ENCODE results near the gene MAN2A1.

GRCh38 chr5:109693535-109694400 is 4.0 kb downstream of the MAN2A1 start:
- TF ChIP-seq GTF2I (CRISPR knock-in tag; conservative IDR thresholded peaks at IDR 0.05) = no peak
- TF ChIP-seq STAT6 (CRISPR knock-in tag; conservative IDR thresholded peaks at IDR 0.05; ENCODE audit: low read depth) = no peak
- no peak for TF ChIP-seq ZNF512 (CRISPR knock-in tag; IDR thresholded peaks at IDR 0.05; ENCODE audit: borderline replicate concordance)
- no peak for TF ChIP-seq E2F5 (CRISPR knock-in tag; IDR thresholded peaks at IDR 0.05)
- no peak for TF ChIP-seq TP53 (CRISPR knock-in tag; IDR thresholded peaks at IDR 0.05)
- TF ChIP-seq SP1 (CRISPR knock-in tag; conservative IDR thresholded peaks at IDR 0.05) = no peak
- TF ChIP-seq ETV6 (CRISPR knock-in tag; IDR thresholded peaks at IDR 0.05) = no peak
- TF ChIP-seq ATF6 (CRISPR knock-in tag; IDR thresholded peaks at IDR 0.05) = no peak
- no peak for TF ChIP-seq ZNF121 (CRISPR knock-in tag; IDR thresholded peaks at IDR 0.05)
- TF ChIP-seq TEAD4 (CRISPR knock-in tag; IDR thresholded peaks at IDR 0.05) = no peak
- TF ChIP-seq CREB1 (CRISPR knock-in tag; IDR thresholded peaks at IDR 0.05) = no peak
- TF ChIP-seq KAT7 (CRISPR knock-in tag; IDR thresholded peaks at IDR 0.05; ENCODE audit: borderline replicate concordance) = no peak
- no peak for TF ChIP-seq ATF3 (CRISPR knock-in tag; conservative IDR thresholded peaks at IDR 0.05)
- no peak for TF ChIP-seq NFYB (CRISPR knock-in tag; conservative IDR thresholded peaks at IDR 0.05; ENCODE audit: low read depth)

Data from WTC11 (cell line).